Measurements from ENCODE around the gene FLYWCH1.

The FLYWCH1 gene

DNA sequence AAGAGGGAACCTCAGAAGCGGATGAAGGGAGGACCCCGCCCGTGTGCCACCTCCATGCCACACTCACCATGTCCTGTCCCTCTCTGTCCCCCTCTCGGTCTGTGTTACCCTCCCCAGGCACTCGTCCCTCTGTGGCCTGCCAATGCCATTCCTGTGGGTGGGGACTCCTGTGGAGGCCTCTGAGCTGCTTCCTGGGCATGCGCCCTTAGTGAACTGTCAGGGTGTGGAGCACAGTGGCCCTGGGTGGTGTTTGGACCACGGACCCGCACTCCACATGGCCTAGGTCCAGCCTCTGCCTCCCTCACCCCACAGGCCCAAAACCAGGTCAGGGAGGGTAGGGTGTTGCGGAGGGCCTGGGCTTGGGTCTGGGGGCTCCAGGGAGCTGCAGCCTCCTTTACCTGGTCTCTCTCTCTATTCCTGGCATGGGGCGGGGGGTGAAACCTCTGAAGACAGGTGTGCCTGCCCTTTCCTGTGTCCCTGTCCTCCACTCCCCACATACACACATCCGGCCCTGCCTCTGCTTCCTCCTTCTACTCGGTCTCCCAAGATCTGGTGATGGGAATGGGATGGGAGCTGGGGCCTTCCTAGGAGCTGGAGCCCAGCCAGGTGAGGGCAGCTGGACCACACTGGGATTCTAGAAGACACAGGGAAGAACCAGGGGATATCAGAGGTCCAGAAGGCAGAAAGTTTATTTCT lies 80.0 kb downstream of the FLYWCH1 start:
- no peak overlapping the region for H3K9ac ChIP-seq (ENCODE audit: low read depth, low read length)

DNA sequence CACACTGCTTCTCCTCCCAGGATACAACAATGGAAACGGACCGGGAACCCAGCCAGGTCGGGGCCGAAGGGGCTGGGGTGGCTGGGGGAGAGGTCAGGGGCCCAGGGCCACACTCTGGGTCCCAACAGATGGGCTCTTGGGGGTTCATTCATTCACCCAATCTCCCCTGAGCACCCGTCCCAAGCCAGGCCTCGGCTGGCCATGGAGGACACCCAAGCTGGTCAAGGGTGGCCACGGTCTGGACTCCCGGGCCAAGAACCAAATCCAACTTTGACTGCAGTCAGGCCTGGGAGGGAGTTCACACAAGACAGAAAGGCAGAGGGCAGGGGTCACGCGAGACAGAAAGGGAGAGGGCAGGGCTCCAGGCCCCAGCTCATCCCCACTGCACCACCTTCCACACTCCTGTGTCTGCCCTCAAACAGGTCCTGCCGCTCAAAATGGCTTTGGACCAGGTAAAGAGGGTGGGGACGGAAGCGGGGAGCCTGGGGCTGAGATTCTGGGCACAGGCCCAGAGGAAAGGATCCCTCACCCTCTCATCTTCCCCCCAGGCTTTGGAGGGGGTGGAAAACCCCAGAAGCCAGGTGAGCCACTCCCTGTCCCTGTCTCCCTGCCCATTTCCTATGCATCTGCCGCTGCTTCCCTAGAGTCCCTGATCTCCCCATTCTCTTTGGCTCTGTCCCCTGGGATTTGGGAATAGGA lies 80.8 kb downstream of the FLYWCH1 start:
- H3K27me3 ChIP-seq (ENCODE audit: insufficient read depth, low read length) = no peaks in the 10 kb centered on the region
- H3K4me1 ChIP-seq (ENCODE audit: insufficient read depth, low read length) = peaks cover 16% of the 10 kb centered on the region
- H3K9ac ChIP-seq (ENCODE audit: low read depth, low read length) = no peak overlapping the region
- H3K9me3 ChIP-seq (ENCODE audit: insufficient read depth, low read depth, low read length) = no peaks in the 10 kb centered on the region
- H3K27ac ChIP-seq (ENCODE audit: low read depth, low read length) = no peak overlapping the region
- no peak overlapping the region for H3K4me3 ChIP-seq (ENCODE audit: low read length)
- 92% methylated on average over 11 of the region's 14 CpGs for WGBS
- H3K36me3 ChIP-seq (ENCODE audit: insufficient read depth, low read length) = no peaks in the 10 kb centered on the region

More for the DNA sequence above, 80.0 kb downstream of the FLYWCH1 start:
- no peaks in the 10 kb centered on the region for H3K27me3 ChIP-seq (ENCODE audit: insufficient read depth, low read length)
- peaks cover 16% of the 10 kb centered on the region for H3K4me1 ChIP-seq (ENCODE audit: insufficient read depth, low read length)
- H3K27ac ChIP-seq (ENCODE audit: low read depth, low read length) = no peak overlapping the region
- H3K36me3 ChIP-seq (ENCODE audit: insufficient read depth, low read length) = no peaks in the 10 kb centered on the region
- H3K4me3 ChIP-seq (ENCODE audit: low read length) = no peak overlapping the region
- 90% methylated on average over 11 of the region's 12 CpGs for WGBS
- no peaks in the 10 kb centered on the region for H3K9me3 ChIP-seq (ENCODE audit: insufficient read depth, low read depth, low read length)

DNA sequence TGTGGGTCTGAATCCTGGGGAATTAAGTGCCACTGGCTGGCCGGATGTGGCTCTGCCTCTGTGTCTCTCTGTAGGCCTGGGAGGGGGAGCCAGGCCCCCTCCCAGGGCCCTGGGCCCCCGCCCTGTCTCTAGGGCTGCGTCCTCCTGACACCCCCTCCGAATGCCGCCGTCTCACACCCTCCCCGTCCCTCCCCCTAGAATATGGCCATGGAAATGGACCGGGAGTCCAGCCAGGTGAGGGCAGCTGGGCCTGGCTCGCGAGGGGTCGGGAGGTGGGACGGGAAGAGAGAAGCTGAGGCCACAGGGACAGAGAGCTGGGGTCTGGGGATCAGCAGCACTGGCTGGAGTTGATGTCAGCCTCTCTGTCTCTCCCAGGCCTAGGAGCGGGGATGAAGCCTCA lies 84.6 kb downstream of the FLYWCH1 start:
- Histone ChIP-seq H3K9ac (ENCODE audit: low read depth, low read length) (no peak overlapping the region), H3K9me3 (ENCODE audit: insufficient read depth, low read depth, low read length) (no peaks in the 10 kb centered on the region)

DNA sequence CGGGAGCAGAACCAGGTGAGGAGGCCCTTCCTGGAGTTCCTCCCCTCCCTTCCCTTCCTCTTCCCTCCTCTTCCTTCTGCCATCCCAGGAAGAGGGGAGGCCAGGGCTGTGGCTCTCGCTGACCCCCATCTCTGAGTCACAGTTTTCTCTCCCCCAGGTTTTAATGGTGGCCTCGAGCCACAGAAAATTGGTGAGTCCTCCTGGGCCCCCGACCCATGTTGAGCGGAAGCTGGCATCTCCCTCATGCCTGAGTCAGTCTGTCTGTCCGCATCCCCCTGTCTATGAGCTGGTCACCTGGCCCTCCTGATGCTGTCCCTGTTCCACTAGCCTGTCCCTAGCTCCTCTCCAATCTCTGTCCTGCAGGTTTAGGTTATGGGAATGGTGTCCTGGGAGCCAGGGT lies 88.2 kb downstream of the FLYWCH1 start:
- no peak overlapping the region for H3K9ac ChIP-seq (ENCODE audit: low read depth, low read length)
- H3K4me3 ChIP-seq (ENCODE audit: low read length) = no peak overlapping the region
- no peak overlapping the region for H3K27ac ChIP-seq (ENCODE audit: low read depth, low read length)
- no peaks in the 10 kb centered on the region for H3K9me3 ChIP-seq (ENCODE audit: insufficient read depth, low read depth, low read length)
- H3K27me3 ChIP-seq (ENCODE audit: insufficient read depth, low read length) = no peaks in the 10 kb centered on the region
- no peaks in the 10 kb centered on the region for H3K36me3 ChIP-seq (ENCODE audit: insufficient read depth, low read length)
- no peaks in the 10 kb centered on the region for H3K4me1 ChIP-seq (ENCODE audit: insufficient read depth, low read length)
- WGBS = 92% methylated on average over 6 of the region's 6 CpGs

More for the DNA sequence above, 84.6 kb downstream of the FLYWCH1 start:
- H3K27me3 ChIP-seq (ENCODE audit: insufficient read depth, low read length) = no peaks in the 10 kb centered on the region
- no peak overlapping the region for H3K27ac ChIP-seq (ENCODE audit: low read depth, low read length)
- no peaks in the 10 kb centered on the region for H3K36me3 ChIP-seq (ENCODE audit: insufficient read depth, low read length)
- no peak overlapping the region for H3K4me3 ChIP-seq (ENCODE audit: low read length)
- no peaks in the 10 kb centered on the region for H3K4me1 ChIP-seq (ENCODE audit: insufficient read depth, low read length)
- WGBS = 86% methylated on average over 13 of the region's 13 CpGs

DNA sequence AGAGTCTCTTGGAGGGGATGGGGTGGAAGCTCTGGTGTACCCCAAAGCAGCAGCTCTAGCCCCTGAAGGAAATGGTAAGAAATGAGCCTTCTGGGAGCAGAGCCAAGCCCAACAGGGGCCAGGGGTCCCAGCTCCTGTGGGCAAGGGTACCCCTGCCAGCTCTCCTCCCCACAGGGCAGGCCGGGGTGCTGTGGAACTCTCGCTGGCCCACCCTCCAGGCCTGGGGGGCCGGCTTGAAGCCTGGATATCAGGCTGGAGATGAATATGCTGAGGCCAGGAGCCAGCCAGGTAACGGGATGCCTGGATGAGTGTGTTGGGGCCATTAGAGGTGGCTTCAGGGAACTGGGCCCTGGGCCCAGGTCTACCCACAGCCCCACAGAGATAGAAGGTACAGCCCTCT lies 88.8 kb downstream of the FLYWCH1 start:
- 90% methylated on average over 4 of the region's 4 CpGs for WGBS
- Histone ChIP-seq H3K4me3 (ENCODE audit: low read length) (no peak overlapping the region), H3K9ac (ENCODE audit: low read depth, low read length) (no peak overlapping the region), H3K27me3 (ENCODE audit: insufficient read depth, low read length) (no peaks in the 10 kb centered on the region), H3K4me1 (ENCODE audit: insufficient read depth, low read length) (no peaks in the 10 kb centered on the region), H3K27ac (ENCODE audit: low read depth, low read length) (no peak overlapping the region), H3K36me3 (ENCODE audit: insufficient read depth, low read length) (no peaks in the 10 kb centered on the region), H3K9me3 (ENCODE audit: insufficient read depth, low read depth, low read length) (no peaks in the 10 kb centered on the region)
